NCI-H1694 treated with DMSO at 0.1 percent for 48 hours (cell line): ENCODE data around the gene BABAM2.
A peak's percentile ranks its signal among the peaks of the same experiment; 100 is the strongest.

Experiments
- DNase-seq: peaks from one replicate; lab custom pipeline; 2025; lab: John Stamatoyannopoulos, UW

BABAM2 gene

DNA sequence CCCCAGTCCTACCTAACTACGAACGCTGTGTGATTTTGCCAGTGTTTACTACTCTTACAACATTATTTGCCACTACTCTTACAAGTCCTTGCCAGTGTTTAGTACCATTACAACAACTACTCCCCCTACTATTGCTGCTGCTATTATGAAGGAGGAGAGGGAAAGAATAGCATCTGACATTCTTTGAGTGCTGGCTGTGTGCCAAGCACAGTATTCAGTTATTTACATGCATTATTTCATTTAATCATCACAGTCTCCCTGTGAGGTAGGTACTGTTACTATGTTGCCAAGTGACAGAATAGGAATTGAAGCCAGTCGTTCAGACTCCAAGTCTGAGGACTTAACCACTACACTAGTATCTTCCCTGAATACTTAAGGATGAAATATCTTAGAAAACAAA is 316.2 kb downstream of the BABAM2 start:
- DNase-seq = peak; percentile 4

DNA sequence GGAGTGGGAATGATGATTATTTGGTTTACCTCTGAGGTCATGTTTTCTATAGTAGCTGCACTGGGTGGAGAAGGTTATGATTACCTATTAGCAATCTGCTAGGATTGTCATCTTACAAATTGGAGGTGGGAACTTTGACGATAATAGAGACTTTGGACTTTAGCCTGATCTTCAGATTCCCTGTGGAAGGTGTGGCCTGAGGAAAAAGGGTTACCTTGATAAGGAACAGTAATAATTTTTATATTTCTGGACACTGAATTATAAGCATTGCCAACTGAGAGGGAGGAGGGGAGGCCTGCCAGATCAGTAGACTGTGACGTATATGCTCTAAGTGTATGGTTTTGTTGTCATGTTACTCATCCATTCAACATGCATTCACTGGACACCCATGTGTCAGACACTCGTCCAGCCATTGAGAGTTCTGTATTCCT is 318.7 kb downstream of the BABAM2 start:
- no peak for DNase-seq

DNA sequence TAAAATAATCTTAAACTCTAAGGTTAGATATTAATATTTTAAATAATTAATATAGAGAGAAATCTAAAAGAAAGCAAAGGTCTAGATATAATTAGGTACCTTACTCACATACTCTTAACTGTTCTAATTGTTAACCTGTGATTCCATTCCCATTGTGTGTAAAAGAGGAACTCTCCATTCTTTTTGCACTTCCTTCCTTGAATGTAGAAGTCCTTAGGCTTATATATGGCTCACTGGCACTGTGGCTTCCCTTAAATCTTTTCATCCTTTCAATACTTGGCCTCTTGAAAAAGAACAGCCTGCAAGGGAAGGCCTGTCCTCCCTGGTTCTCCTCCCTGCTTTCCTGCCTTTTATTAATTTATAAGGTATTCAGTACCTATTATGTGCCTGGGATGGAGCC is 319.3 kb downstream of the BABAM2 start:
- DNase-seq = no peak

DNA sequence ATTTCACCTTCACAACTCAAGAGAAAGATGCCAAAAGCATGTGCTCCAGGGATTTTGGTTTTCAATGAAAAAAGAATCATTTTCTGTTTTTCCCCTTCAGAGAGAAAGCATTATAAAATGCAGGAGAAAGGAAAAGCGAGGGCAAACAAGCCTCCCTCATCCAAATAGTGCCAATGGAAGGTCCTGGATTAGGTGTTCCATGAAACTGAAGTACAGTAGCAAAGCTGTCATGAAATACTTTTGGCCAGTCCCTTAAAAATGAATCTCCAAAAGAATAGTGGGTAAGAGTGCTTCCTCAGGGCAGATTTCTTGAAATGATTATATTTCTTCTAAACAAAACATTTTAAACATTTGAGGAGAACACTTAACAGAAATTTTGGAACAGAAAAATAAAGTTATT is 320.0 kb downstream of the BABAM2 start:
- no peak for DNase-seq

DNA sequence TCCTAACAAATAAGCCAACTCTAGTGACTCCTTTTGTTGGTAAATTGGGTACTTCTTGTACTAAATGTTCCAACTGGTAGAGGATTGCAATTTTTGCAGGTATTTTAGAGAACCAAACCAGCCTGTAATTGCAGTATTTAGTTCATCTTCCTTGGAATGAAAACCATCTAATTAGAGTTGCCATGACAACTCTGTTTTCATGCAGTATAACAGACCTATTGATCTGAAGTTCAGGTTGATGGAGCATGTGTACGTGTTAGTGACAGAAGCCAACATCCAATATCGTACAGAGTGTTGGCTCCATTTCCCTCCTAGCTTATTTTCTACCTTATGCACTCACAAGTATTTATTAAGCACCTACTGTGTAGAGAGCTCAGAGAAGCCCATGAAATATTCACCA is 325.8 kb downstream of the BABAM2 start:
- DNase-seq = no peak

DNA sequence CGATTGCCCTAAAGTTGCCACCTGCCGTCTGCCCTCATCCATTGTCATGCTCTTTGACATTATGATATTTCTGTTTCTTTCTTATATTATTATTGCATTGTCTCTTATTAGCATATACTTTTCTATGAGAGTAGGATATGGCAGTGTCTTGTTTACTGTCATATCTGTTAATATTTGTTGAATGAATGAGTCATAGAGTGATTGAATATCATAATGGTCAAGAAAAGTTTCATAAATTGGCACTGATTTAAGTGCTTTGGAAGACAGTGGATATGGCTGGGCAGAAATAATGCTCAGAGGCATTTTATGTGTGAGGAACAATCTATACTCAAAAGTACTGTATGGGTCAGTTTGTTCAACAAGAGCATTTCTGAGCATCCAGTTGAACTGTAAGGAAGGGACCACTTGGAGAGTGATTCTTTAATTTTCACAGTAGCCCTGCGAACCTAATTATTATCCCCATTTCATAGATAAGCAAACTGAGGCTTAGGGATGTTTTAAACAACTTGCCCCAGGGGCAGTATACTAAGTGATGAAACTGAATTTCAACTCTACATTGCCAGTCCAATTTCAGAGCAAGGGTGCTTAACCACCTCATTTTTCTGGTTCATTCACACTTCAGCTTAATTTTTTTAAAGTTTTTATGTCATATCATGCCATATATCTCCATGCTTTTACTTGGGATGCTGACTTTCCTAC is 326.7 kb downstream of the BABAM2 start:
- DNase-seq = no peak

DNA sequence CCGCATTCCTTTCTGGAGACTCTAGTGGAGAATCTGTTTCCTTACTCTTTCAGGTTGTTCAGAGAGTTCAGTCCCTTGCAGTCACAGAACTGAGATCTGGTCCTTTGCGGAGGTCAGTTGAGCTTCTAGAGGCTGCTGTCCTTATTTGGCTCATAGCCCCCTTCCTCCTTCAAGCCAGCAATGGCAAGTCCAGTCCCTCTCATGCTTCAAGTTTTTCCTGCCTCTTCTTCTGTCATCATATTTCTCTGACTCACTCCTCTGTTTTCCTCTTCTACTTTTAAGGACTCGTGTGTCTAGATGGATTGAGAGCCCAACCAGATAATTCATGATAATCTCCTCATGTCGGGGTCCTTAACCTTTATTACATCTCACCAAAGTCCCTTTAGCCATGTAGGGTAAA is 328.6 kb downstream of the BABAM2 start:
- no peak for DNase-seq

DNA sequence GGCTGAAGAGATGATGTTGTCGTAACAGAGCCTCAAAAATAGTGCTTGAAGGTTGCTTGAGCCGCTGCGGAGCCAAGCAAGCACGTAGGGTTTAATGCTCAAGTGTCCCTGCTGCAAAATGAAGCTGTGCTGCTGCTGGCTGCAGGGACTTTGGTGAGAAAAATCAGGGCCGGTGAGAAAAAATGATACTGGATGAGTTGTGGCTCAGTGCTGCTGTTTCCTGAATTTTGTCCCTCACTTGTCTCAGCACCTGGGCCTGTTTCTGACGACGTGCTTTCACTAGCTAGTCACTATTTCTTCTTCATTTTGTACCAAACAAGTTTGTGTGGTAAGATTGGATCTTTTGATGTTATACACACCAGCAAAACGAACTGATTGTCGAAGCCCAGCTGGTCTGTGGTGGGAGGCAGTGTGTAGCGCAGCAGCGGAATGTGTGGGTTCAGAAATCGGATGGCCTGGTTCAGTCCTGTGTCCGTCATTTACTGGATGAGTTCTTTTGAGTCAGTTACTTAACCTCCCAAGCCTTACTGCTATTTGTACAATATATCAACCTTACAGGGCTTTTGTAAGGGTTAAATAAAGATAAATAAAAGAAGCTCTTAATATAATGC is 329.3 kb downstream of the BABAM2 start:
- DNase-seq = no peak

DNA sequence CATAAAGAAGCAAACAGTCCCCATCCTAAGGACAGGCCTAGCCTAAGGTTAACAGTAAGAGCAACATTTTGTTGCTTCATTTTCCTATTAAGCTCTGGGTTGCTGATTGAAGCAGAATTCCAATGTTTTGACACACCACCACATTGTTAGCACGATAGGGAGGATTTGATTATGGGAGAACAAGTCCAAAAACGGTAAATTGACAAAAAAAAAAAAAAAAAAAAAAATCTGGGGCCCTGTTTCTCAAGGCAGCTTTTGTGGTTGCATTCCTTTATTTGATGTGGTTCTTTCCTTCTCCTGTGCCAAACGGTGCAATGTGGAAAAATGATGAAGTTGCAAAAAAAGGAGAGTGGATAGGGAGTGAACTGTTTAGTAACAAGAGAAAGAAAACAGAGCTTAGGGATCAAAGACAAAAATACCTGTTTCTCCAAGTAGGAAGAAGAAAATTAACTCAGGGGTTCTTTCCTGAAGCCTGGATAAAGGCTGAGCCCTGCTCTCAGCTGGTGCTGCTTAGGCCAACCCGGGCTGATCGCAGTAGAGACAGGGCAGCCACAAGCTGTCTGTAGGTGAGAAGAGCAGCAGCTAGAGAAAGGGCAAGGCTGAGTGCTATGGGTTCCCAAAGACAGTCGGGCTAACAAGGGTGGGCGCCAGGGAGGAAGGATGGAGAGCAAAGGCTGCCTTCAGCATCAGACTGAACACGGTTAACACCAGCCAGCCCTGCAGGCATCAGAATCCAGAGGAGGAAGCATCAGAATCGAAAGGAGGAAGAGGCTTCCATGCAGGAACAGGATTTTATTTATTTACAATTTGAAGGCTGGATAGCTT is 334.3 kb downstream of the BABAM2 start:
- DNase-seq = no peak

DNA sequence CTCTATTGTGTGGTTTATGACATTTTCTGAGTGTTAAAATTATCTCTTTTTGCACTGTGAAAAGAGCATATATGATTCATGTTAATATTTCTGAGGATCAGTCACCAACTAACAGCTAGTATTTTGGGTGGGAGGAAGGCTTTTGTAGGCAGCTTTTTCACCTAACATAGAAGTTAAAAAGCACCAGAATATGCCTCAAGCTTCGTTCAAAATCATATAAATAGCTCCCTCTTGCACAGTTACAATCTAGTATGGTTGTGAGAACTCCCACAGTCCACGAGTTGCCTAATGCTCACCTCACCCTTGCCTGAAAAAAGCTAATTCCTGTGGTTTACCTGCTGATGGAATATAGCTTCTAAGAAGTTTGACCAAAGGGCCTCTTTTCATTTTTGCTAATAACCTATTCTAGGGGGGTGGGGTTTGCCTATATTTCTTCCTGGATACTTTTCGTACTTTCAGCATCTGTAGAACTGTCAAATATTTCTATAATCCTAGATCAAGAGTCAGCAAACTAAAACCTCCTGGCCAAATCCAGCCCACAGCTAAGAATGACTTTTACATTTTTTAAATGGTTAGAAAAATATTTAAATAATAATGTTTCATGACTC is 335.0 kb downstream of the BABAM2 start:
- no peak for DNase-seq

DNA sequence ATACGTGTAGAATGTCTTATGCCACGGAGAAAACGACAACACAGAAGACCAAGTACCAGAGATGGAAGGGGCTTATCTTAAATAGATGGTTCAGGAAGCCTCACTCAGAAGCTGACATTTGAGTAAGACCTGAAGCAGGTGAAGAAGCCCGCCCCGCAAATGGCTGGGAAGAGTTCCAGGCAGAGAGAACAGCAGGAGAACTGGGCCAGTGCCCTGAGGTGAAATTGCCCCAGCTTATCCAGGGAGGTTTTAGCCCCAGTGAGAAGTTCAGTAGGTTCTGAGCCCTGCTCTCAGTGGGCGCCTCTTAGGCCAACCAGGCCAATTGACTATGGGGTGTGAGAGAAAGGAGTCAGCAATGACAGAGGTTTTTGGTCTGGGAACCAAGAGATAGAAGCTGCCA is 336.0 kb downstream of the BABAM2 start:
- no peak for DNase-seq

DNA sequence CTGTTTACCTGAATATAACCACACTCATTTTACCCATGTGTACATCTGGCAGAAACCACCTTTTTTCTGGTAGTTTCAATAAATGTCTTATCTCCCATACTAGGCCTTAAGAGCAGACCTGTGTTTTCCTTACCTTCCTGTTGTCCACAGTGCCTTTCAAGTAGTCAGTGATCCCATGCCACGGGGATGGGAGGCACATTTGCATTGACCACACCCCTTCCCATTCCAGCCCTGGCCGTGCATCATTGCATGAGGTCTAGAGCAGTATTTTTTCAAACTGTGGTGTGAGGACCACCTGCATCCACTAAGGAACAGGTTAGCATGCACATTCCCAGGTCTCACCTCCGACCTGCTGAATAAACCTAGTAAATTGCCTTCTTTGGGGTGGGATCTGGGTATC is 337.0 kb downstream of the BABAM2 start:
- DNase-seq = no peak

DNA sequence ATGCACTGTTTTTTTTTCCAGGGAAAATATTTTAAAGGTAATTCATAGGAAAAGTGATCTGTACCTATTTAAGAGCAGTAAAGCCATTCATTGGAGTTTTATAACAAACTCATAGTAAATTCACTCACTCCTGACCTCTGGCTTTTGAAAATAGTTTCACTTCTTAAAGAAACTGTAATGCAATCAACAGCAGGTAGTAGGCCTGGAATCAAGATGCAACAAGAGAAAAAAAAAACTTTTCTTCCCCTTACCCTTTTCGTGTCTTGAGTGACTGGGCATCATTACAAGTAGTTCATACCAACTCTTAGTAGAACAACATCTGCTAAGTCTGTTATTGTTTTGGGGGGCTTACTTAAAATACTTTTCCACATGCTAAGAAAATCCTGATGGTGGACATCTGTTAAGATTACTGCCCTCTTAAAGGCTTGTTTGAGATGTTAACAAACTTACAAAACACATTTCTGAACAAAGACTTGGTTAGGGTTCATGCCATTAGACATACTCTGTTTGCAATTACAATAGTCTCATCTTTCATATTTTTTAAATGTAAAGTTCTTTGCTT is 338.0 kb downstream of the BABAM2 start:
- DNase-seq = no peak

DNA sequence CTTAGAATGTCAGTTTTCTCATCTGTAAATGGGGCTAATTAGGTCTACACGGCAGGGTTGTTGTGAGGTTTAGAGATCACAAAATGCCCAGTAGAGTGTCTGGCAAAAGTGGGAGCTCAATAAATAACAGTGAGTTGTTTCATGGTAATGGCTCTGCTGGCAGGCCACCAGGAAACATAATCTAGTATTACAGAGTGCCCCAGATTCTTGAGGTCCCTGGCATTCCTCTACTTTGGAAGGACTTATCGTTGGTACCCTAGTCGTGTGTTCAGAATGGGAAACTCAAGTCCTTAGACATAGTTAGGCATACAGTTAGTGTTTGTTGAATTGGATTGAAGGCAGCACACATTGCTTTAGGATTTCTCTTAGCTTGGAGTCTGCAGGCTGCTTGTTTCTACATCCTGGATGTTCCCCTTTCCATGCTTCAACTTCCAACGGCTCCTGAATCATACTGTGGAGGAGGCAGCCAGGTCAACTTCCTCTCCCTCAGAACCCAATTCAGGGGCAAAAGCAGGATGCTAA is 340.6 kb downstream of the BABAM2 start:
- no peak for DNase-seq

DNA sequence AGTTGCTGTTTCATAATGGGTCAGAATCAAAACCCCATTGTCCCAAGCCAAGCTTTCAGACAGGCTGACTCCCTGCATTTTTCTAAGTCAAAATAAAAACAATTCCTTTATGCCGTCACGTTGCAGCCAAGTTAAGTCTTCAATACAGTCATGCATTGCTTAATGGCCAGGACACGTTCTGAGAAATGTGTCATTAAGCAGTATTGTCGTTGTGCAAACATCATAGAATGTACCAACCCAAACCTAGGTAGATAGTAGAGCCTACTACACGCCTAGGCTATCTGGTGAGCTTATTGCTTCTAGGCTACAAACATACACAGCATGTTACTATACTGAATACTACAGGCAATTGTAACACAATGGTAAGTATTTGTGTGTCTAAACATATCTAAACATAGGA is 341.8 kb downstream of the BABAM2 start:
- DNase-seq = no peak

DNA sequence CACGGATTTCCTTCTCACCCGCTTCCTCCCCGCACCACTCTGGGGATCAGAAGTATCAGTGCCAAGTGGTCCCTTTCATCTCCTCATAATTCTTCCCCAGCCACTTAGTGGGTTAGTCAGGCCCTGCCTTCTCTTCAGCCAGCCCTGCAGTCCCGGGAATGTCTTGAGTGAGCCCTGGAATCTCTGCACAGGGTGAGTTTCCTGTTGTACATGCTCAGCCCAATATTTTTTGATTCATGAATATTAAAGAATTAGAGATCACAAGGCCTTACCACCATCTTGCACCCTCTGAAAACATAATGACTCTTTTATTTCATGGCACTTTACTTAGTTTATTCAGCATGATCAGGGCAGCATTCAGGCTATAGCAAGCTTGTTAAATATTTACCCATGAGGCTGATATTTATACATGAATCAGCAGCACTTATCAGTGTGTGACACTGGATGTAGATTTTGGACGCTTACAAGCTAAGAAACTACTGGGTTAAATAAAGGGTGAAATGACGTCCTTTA is 342.7 kb downstream of the BABAM2 start:
- DNase-seq = no peak

DNA sequence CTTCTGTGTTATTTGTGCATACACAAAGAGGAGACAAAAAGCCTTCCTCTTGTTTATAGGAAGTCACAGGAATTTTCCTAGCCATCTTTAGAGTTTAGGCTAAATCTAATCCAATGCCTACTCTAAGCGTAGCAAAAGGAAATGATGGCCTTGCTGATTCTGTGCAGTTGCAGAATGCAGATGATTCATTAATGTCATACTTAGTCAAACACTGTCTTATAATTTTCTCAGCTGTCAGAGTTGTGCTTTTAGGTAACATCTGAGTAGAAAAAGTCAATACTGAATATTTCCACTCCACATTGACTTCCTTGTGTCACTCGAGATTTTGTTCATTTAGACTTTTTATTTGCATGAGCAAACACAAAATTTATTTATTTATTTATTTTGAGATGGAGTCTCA is 344.3 kb downstream of the BABAM2 start:
- DNase-seq = no peak

DNA sequence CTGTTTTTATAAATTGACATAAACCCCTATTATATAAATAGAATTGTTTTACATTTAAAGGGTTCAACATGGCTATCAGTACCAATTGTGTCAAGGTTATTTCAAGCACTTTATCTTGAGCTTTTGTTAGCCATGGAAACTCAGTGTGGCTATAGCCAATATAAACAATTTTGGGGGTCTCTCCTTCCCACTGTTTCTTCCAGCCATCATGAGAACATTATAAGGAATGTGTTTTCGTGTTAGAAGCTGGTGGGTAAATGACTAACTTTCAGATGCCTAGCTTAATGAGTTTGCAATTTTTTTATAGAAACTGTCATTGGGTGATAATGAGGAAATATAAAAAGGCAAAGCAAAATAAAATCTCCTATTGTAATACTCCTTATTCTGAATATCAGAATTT is 348.7 kb downstream of the BABAM2 start:
- DNase-seq = no peak

DNA sequence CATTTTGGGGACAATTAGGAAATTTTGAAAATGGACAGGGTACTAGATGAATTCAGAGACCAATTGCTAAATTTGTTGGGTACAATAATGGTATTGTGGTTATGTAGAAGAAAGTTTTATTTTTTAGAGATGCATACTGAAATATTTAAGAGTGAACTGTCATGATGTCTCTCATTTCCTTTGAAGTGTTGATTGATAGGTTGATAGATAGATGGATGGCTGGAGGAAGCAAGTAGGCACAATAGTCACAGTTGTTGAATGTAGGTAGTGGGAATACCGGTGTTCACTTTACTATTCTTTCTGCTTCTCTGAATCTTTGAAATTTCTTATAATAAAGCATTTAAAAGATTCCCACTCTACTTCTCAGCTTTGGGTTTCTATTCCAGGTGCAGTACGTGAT is 350.4 kb downstream of the BABAM2 start:
- DNase-seq = no peak

DNA sequence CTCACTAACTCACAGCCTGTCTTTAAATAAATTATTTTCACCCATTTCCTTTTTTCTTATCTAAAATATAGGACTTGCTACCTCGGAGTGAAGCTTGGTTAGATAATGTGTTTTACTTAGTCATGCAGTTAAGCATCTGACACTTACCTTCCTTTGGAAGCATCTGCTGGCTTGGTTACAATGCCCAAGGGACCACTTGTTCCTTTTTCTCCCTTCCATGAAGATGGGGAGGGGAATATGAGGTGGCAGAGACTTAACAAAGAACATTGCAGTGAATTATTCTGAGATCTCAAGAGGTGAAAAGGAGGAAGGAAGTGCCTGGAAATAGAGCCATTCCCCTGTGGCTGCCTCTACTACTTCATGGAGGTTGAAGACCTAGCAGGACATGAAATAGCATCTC is 356.8 kb downstream of the BABAM2 start:
- no peak for DNase-seq

DNA sequence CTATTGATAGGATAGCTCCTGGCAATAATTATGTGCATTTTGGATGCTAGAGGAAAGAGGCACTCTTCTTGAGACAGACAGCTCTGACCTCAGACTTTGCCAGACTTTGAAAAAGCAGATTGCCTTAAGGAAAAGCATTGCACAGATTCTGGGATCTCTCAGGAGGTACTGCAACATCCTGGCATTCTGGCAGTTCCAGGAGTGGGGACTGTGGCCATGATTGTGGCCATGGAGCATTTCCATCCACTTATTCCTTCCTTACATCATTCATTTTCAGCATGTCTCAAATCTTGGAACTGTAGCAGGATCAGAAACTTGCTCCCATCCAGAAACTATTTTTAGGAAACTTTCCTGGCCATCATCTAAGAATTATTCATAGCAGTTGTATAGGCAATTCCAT is 357.2 kb downstream of the BABAM2 start:
- DNase-seq = no peak

DNA sequence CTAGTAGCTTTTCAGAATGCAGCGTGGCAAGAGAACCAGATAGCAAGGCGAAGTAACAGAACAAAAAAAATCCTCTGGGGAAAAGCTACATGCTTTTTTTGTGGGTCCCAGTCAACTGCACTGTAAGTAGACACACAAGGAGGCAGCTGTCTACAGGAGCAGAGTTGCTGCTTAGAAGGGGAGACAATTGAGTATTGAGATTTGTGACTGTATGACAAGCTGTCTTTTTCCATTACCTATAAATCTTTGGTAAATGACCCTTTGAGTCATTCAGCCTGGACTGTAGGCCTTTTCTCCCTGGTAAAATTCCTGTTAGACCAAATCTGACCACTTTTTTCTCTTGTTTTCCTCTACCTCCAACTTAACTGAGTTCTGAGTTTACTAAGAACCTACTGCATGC is 358.0 kb downstream of the BABAM2 start:
- no peak for DNase-seq
